Measurements from ENCODE around the gene SEMA3F. TPM values are rescaled to one million over a fixed set of nuclear protein-coding genes. Genes with fewer than 3 reads are reported as not detected.

Gene SEMA3F
- total RNA-seq, 4 donors from 2014 or later = 11.9 to 46.5 (median 23.3) TPM

DNA sequence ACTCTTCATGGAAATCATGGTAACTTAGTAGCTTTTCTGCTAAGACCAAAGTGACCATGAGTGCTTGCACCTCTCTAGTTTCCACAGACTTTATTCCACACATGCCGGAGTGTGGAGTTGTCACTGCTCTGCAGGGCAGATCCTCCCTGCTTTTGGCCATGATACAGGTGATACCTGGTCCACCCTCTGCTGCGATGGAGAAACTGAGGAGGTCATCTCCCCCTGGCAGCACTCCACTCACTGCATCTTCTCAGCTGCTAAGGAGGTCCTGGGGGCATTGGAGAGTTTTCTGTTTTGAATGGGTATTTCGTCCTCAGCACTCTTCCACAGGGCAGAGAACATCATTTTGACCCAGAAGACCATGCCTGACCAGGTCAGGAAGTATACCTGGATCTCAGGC lies 35.3 kb upstream of the SEMA3F start:
- H3K9me3 ChIP-seq = no peaks in the 10 kb centered on the region
- no peak overlapping the region for H3K4me3 ChIP-seq
- no peaks in the 10 kb centered on the region for H3K27me3 ChIP-seq
- DNase-seq (ENCODE audit: extremely low spot score) = peak; percentile 87
- 74% methylated on average over 3 of the region's 3 CpGs for WGBS
- peak in 1 of 2 donors; percentile 2 for TF ChIP-seq POLR2AphosphoS5 (IDR thresholded peaks at IDR 0.05)
- no peak for TF ChIP-seq EP300 (IDR thresholded peaks at IDR 0.05)
- TF ChIP-seq POLR2A (IDR thresholded peaks at IDR 0.05; ENCODE audit: low read depth) = no peak
- TF ChIP-seq, protein P1, sequence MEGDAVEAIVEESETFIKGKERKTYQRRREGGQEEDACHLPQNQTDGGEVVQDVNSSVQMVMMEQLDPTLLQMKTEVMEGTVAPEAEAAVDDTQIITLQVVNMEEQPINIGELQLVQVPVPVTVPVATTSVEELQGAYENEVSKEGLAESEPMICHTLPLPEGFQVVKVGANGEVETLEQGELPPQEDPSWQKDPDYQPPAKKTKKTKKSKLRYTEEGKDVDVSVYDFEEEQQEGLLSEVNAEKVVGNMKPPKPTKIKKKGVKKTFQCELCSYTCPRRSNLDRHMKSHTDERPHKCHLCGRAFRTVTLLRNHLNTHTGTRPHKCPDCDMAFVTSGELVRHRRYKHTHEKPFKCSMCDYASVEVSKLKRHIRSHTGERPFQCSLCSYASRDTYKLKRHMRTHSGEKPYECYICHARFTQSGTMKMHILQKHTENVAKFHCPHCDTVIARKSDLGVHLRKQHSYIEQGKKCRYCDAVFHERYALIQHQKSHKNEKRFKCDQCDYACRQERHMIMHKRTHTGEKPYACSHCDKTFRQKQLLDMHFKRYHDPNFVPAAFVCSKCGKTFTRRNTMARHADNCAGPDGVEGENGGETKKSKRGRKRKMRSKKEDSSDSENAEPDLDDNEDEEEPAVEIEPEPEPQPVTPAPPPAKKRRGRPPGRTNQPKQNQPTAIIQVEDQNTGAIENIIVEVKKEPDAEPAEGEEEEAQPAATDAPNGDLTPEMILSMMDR (IDR thresholded peaks at IDR 0.05) = no peak
- no peak overlapping the region for H3K27ac ChIP-seq (replicated peaks in 1 of 4)
- intact Hi-C loops (cut with DNase I) = loop anchor here (5.0 kb wide), 2 partner anchors 53 to 153 kb away; no protein-coding TSS in a partner anchor
- peaks cover 54 to 66% (median 65%) of the 10 kb centered on the region in 4 donors for H3K36me3 ChIP-seq
- H3K4me1 ChIP-seq = peaks cover 17 to 23% (median 21%) of the 10 kb centered on the region in 4 donors

DNA sequence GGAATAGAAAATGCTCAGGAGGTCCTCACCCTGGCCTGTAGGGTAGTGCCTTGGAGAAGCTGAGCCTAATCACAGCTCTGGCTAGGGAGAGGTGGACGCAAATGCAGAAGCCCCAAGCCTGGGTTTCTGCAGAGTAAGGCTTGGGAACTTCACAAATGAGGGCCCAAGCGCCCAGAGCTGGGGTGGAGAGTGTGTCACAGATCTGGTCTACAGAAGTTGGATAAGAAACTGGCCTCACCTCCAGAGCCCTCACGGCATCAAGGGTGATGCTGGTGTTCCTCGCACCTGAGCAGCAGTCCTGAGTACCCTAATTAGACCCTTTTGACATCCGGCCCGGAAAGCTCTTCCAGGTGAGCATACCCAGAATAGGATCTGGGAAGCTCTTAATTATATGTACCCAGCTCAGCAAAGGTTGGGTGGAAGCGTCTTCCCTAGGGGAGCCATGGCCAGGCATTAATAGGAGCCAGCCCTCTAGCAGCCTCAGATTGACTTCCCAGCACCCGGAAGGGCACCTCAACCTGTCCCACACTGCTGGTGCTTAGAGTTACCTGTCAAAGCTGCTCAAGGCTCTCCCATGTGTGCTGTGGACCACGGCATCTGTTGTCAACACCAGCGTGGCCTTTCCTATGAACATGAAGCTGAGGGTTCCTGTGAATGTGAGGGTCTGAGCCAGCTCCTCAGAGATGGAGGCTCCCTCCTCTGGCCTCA lies 34.6 kb upstream of the SEMA3F start:
- no peak for DNase-seq (ENCODE audit: extremely low spot score)
- intact Hi-C loops (cut with DNase I) = loop anchor here (1.0 to 5.0 kb wide), 3 partner anchors 52 to 152 kb away; no protein-coding TSS in a partner anchor

GRCh38 chr3:50121072-50122032 lies 33.8 kb upstream of the SEMA3F start:
- Histone ChIP-seq H3K27me3 (peaks cover 0 to 8% (median 0%) of the 10 kb centered on the region in 4 donors), H3K27ac (replicated peaks in 1 of 4) (no peak overlapping the region), H3K4me1 (peaks cover 25 to 38% (median 37%) of the 10 kb centered on the region in 4 donors), H3K9me3 (no peaks in the 10 kb centered on the region), H3K36me3 (peaks cover 39 to 51% (median 49%) of the 10 kb centered on the region in 4 donors), H3K4me3 (no peak overlapping the region)
- 24% methylated on average over 8 of the region's 13 CpGs for WGBS
- TF ChIP-seq POLR2AphosphoS5 (IDR thresholded peaks at IDR 0.05) = peak; percentile 58 to 70
- TF ChIP-seq, protein P1 (IDR thresholded peaks at IDR 0.05) = peak; percentile 84 to 85 (median 85)
- TF ChIP-seq POLR2A (IDR thresholded peaks at IDR 0.05; ENCODE audit: low read depth) = no peak
- TF ChIP-seq EP300 (IDR thresholded peaks at IDR 0.05) = no peak
- intact Hi-C loops (cut with DNase I) = loop anchor here (1.0 to 5.0 kb wide), 3 partner anchors 51 to 151 kb away; no protein-coding TSS in a partner anchor
- DNase-seq (ENCODE audit: extremely low spot score) = no peak

More for the DNA sequence above, 34.6 kb upstream of the SEMA3F start:
- no peak overlapping the region for H3K4me3 ChIP-seq
- peaks cover 47 to 59% (median 57%) of the 10 kb centered on the region in 4 donors for H3K36me3 ChIP-seq
- peaks cover 21 to 30% (median 29%) of the 10 kb centered on the region in 4 donors for H3K4me1 ChIP-seq
- TF ChIP-seq POLR2AphosphoS5 (IDR thresholded peaks at IDR 0.05) = no peak
- no peak for TF ChIP-seq POLR2A (IDR thresholded peaks at IDR 0.05; ENCODE audit: low read depth)
- TF ChIP-seq, protein P1 (IDR thresholded peaks at IDR 0.05) = no peak
- no peak for TF ChIP-seq EP300 (IDR thresholded peaks at IDR 0.05)
- H3K27ac ChIP-seq (replicated peaks in 1 of 4) = no peak overlapping the region
- H3K9me3 ChIP-seq = no peaks in the 10 kb centered on the region
- H3K27me3 ChIP-seq = peaks cover 0 to 1% (median 0%) of the 10 kb centered on the region in 4 donors
- 77% methylated on average over 10 of the region's 10 CpGs for WGBS

GRCh38 chr3:50122071-50122470 lies 33.1 kb upstream of the SEMA3F start:
- no peak for TF ChIP-seq POLR2AphosphoS5 (IDR thresholded peaks at IDR 0.05)
- no peak for TF ChIP-seq POLR2A (IDR thresholded peaks at IDR 0.05; ENCODE audit: low read depth)
- TF ChIP-seq EP300 (IDR thresholded peaks at IDR 0.05) = no peak
- TF ChIP-seq, protein P1 (IDR thresholded peaks at IDR 0.05) = no peak
- H3K9me3 ChIP-seq = no peaks in the 10 kb centered on the region
- no peak overlapping the region for H3K27ac ChIP-seq (replicated peaks in 1 of 4)
- H3K4me3 ChIP-seq = no peak overlapping the region
- 86% methylated on average over 2 of the region's 2 CpGs for WGBS
- peaks cover 32 to 43% (median 42%) of the 10 kb centered on the region in 4 donors for H3K36me3 ChIP-seq
- peaks cover 0 to 8% (median 0%) of the 10 kb centered on the region in 4 donors for H3K27me3 ChIP-seq
- peaks cover 31 to 46% (median 44%) of the 10 kb centered on the region in 4 donors for H3K4me1 ChIP-seq
- no peak for DNase-seq (ENCODE audit: extremely low spot score)
- intact Hi-C loops (cut with DNase I) = loop anchor here (5.0 kb wide), 2 partner anchors 50 to 150 kb away; no protein-coding TSS in a partner anchor
